Ovary (tissue), 3 donors: Measurements from ENCODE around the gene TBC1D5.

Experiments
- EP300 ChIP-seq: sonication (generic); formaldehyde crosslinking; IDR thresholded peaks from one replicate; pipeline ENCODE4 v1.6.1; 2017; ENCODE audit warnings: antibody characterized with exemption
- POLR2A ChIP-seq: fragments of 450-650 bp; IDR thresholded peaks from one replicate; pipeline ENCODE4 v1.6.1; 2017; ENCODE audit warnings: antibody characterized with exemption, mild to moderate bottlenecking, moderate library complexity
- TF ChIP-seq, protein P1 (sequence below), 3 donors: fragments of 450-650 bp in 2 of 3; fragments of 200-600 bp in 1 of 3; IDR thresholded peaks; one replicate each; pipeline versions ENCODE4 v1.5.1 to v1.8.0; 2016 to 2022; ENCODE audit warnings: antibody characterized with exemption in 3 of 3, mild to moderate bottlenecking in 1 of 3
- donor health status: DM: no; HTN: no; CAD: no.

- TF ChIP-seq, protein P1, sequence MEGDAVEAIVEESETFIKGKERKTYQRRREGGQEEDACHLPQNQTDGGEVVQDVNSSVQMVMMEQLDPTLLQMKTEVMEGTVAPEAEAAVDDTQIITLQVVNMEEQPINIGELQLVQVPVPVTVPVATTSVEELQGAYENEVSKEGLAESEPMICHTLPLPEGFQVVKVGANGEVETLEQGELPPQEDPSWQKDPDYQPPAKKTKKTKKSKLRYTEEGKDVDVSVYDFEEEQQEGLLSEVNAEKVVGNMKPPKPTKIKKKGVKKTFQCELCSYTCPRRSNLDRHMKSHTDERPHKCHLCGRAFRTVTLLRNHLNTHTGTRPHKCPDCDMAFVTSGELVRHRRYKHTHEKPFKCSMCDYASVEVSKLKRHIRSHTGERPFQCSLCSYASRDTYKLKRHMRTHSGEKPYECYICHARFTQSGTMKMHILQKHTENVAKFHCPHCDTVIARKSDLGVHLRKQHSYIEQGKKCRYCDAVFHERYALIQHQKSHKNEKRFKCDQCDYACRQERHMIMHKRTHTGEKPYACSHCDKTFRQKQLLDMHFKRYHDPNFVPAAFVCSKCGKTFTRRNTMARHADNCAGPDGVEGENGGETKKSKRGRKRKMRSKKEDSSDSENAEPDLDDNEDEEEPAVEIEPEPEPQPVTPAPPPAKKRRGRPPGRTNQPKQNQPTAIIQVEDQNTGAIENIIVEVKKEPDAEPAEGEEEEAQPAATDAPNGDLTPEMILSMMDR (IDR thresholded peaks at IDR 0.05) = no peak
- TF ChIP-seq EP300 (no peak), POLR2A (no peak)
Measured at GRCh38 chr3:17356585-17356984, 385.8 kb downstream of the TBC1D5 start.
